RWPE2 (cell line): Measurements from ENCODE around the gene TPRN.

Source experiments
- ATAC-seq: fragments of 200-7000 bp; cut with Tn5 transposase; 3 replicates; pipeline ENCODE4 v1.9.1; 2021; ENCODE audit warnings: low read depth
- DNase-seq: peaks from one replicate; pipeline ENCODE4 v3.0.0-alpha.2; 2020; ENCODE audit warnings: low spot score
- H3K27ac ChIP-seq: fragments of 450-650 bp; 2 replicates; pipeline ENCODE4 v1.5.1; 2017; ENCODE audit warnings: mild to moderate bottlenecking; ENCODE audit not compliant: poor library complexity, severe bottlenecking
- H3K27me3 ChIP-seq: fragments of 250-450 bp; sonication (Bioruptor Pico); 2 replicates; pipeline ENCODE4 v1.5.1; 2021; ENCODE audit warnings: mild to moderate bottlenecking, moderate library complexity; ENCODE audit not compliant: insufficient read depth, poor library complexity, severe bottlenecking
- H3K36me3 ChIP-seq: fragments of 250-450 bp; sonication (Bioruptor Pico); 2 replicates; pipeline ENCODE4 v1.5.1; 2020; ENCODE audit warnings: low read depth, mild to moderate bottlenecking, moderate library complexity
- H3K4me1 ChIP-seq: fragments of 250-450 bp; sonication (Bioruptor Pico); 2 replicates; pipeline ENCODE4 v1.5.1; 2021; ENCODE audit warnings: mild to moderate bottlenecking, moderate library complexity; ENCODE audit not compliant: insufficient read depth, poor library complexity, severe bottlenecking
- H3K4me3 ChIP-seq: fragments of 250-450 bp; sonication (Bioruptor Pico); 2 replicates; pipeline ENCODE4 v1.5.1; 2021; ENCODE audit warnings: mild to moderate bottlenecking, moderate library complexity; ENCODE audit not compliant: severe bottlenecking
- H3K9me3 ChIP-seq: fragments of 250-450 bp; sonication (Bioruptor Pico); 2 replicates; pipeline ENCODE4 v1.5.1; 2021; ENCODE audit warnings: mild to moderate bottlenecking, moderate library complexity; ENCODE audit not compliant: severe bottlenecking
- CTCF ChIP-seq: fragments of 450-650 bp; IDR thresholded peaks from one replicate; pipeline ENCODE4 v1.5.1; 2017; ENCODE audit warnings: mild to moderate bottlenecking, moderate library complexity; ENCODE audit not compliant: poor library complexity, severe bottlenecking

The TPRN gene

DNA sequence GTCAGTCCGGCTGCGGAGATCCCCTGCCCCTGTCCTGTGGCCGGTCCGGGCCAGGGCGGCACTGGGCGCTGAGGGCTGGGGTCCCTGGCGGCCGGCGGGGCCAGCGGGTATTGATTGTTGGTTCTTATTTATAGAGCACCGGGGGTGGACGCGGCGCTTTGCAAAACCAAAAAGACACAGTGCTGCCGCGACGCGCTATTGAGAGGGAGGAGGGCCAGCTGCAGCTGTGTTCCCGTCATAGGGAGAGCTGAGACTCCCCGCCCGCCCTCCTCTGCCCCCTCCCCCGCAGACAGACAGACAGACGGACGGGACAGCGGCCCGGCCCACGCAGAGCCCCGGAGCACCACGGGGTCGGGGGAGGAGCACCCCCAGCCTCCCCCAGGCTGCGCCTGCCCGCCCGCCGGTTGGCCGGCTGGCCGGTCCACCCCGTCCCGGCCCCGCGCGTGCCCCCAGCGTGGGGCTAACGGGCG is 33.2 kb downstream of the TPRN start:
- Histone ChIP-seq H3K9me3 (no peaks in the 10 kb centered on the region), H3K27me3 (peaks cover 78% of the 10 kb centered on the region), H3K36me3 (no peaks in the 10 kb centered on the region), H3K27ac (no peak overlapping the region), H3K4me1 (no peaks in the 10 kb centered on the region), H3K4me3 (no peak overlapping the region)
- TF ChIP-seq CTCF, result no peak
- DNase-seq, result no peak
- ATAC-seq, result no peak

- Histone ChIP-seq H3K27ac (no peak overlapping the region), H3K36me3 (no peaks in the 10 kb centered on the region), H3K9me3 (no peaks in the 10 kb centered on the region), H3K4me3 (no peak overlapping the region), H3K27me3 (peaks cover 79% of the 10 kb centered on the region), H3K4me1 (no peaks in the 10 kb centered on the region)
- DNase-seq (no peak), ATAC-seq (no peak)
- no peak for TF ChIP-seq CTCF
These were observed 33.9 kb downstream of the TPRN start for GRCh38 chr9:137166380-137167229.

GRCh38 chr9:137165250-137165836 is 35.2 kb downstream of the TPRN start:
- no peak overlapping the region for H3K4me3 ChIP-seq
- no peaks in the 10 kb centered on the region for H3K36me3 ChIP-seq
- no peaks in the 10 kb centered on the region for H3K9me3 ChIP-seq
- no peak overlapping the region for H3K27ac ChIP-seq
- no peak for ATAC-seq
- H3K4me1 ChIP-seq, result no peaks in the 10 kb centered on the region
- peaks cover 76% of the 10 kb centered on the region for H3K27me3 ChIP-seq
- TF ChIP-seq CTCF, result no peak
- DNase-seq, result no peak

DNA sequence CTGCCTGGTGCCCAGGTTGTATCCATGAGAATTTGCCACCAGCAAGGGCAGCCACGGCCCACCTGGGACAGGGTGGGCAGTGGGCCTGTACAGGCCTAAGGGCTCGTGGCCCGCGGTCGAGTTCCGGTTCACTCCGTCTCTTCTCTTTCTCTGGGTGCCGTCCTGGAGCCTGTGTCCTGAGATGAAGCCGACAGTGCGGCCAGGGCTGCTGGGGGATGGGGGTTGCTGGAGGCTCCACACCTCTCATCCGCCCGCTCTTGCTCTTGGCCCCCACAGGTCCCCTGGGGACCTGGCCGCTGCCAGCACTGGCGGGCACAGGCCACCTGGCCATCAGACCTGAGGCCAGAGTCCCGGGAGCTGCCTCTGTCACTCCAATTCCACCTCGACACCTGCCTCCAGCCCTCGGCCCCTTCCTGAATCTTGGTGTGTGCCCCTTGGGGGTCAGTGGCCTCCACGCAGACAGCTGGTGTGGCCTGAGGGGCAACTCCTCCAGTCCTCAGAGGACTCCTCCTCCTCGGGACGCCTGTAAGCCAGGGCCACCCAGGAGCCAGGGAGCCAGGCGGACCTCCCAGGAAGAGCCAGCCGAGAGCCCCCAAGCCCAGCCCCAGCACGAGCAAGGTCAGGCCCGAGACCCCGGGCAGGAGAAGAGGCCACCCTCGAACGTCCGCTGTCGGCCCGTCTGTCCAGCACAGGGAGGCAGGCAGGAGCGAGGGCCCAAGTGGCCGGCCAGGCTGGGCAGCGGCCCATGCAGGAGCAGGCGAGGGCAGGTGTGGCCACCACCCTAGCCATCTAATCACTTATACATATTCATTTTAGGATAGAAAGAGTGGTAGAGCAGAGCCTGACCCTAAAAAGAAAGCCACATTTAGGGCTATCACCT is 35.9 kb downstream of the TPRN start:
- no peak for DNase-seq
- no peak for ATAC-seq
- H3K4me1 ChIP-seq, result no peaks in the 10 kb centered on the region
- no peak overlapping the region for H3K4me3 ChIP-seq
- no peaks in the 10 kb centered on the region for H3K9me3 ChIP-seq
- H3K27me3 ChIP-seq, result peaks cover 74% of the 10 kb centered on the region
- no peaks in the 10 kb centered on the region for H3K36me3 ChIP-seq
- H3K27ac ChIP-seq, result no peak overlapping the region
- TF ChIP-seq CTCF, result no peak
